ENCODE results near the gene FANCF.

FANCF gene

DNA sequence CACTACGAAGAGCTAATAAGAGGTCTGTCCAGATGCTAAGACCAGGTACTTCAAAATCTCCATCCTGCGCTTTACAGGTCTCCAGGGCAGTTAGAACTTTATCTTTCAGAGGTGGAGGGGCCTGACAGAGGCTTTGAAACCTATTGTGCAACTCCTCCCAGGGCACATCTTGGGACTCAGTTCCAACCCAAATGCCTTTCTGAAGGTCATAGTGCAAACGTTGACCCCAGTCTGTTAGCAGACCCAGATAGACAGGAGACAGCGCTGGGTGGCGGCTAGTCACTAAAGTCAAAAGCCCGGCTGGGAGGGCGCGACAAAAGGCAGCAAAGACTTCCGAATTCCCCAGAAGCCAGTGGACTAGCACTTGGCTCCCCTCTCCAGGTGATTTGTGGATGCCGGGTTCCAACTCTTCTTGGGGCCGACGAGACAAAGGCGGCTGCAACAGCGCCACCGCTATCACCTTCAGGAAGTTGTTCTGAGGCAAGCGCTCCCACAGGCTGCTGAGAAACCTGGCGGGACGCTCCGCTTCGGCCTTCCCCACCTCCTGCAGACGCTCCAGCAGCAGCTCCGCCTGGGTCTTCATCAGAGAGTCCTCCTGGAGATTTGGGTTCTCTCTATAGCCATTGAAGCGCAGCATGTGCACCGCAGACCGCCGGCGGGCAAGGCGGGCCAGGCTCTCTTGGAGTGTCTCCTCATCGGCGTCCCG, 728 bp downstream of the FANCF start:
- DNase-seq (ENCODE audit: low spot score): peak; percentile 52

DNA sequence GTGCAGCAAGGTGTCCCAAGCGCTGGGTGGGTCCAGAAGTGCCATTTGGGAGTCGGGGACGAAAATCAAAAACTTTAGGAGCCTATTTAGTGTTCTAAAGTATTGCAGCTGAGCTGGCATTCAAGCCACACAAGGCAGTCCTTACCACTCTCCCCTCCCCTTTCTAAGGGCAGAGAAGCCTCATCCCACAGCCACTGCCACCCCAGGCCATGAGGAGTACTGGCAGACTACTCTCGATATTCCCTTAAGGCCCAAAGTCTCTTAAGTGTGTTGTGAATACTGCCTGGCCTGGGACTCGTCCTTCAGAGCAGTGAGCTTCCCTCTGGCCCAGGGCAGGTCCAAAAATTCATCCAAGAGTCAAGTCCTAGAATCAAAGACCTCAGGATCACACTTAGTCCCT, 7.8 kb downstream of the FANCF start:
- no peak for DNase-seq (ENCODE audit: low spot score)

DNA sequence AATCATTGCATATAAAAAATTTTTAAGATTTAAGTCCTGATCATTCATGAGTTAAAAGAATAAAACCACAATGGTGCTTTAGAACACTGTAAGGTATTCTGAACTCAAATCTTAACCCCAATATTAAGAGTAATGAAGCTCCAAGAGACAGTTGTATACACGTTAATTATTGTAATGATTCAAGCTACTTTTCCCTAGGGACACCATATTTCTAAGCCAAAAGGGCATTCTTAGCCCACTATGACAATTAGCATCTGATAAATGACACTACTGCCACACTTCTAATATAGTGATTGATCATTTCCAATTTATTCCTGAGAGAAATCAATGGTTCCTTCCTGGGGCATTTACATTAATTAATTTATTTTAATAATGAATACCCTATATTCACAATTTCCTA, 21.7 kb downstream of the FANCF start:
- DNase-seq (ENCODE audit: low spot score): no peak

DNA sequence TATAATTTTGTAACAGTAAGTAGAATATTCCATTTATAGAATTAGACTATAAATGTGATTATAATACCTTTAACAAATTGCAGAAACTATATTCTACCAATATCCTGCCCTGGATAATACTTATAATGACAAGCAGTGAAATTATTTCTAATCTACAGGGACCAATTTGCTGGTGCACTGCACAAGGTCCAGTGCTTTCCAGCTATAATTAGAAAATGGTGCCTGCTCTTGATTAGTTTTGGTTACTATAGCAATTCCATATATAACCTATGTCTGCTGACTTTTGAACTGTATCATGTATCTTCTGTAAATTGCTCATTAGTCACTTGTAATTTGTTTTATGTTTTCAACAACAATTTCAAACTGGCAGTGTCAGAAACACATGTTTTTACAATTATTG, 23.1 kb downstream of the FANCF start:
- no peak for DNase-seq (ENCODE audit: low spot score)

DNA sequence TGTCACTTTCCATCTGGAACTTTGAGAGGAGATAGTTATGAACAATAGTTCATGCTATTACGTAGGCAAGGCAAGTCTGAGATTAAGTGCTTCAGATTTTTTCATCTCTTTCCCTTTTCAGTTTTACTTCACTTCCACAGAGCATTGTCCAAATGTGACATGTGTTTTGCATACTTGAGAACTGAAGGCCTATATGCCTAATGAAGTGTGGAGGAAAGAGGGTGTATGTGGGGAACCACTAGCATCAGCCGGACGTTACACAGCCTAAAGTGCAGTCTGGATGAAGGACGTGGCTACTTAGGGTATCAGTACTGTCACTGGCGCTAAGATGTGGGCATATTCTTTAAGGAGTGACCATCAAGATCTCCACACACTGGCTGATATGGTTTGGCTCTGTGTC, 26.2 kb downstream of the FANCF start:
- DNase-seq (ENCODE audit: low spot score): no peak

DNA sequence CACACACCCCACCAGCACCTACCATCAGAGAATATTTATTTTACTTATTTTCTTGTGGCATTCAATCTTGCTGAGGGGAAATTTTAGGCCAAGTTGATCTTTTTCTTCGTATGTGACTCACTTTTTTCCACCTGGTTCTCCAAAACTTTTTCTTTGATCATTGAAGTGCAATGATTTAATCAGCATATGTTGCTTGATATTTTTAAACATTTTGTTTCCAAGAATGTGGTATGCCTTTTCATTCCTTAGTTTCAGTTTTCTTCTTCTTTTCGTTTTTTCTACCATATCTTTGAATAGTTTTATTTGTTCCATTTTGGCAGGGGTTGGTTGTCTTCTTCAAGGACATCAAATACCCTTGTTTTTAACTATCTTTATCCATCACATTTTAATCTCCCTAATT, 28.6 kb downstream of the FANCF start:
- DNase-seq (ENCODE audit: low spot score): no peak

DNA sequence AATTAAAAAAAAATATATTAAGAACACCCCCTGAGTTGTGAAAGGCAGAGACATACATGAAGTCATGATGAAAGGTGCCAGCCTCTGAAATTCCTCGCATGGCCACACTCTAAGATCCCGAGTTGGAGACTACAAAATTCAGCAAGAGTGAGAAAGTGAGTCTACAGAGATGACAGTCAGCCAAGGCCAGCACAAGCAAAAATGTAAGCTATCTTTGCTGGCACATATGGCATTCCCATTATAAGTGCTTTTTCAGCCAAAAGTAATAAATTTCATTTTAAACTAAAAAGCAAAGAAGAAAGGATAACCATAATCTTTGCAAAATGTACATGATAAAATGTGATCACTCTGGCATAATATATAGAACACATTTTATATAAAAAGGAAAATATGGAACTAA, 40.6 kb downstream of the FANCF start:
- DNase-seq (ENCODE audit: low spot score): no peak

DNA sequence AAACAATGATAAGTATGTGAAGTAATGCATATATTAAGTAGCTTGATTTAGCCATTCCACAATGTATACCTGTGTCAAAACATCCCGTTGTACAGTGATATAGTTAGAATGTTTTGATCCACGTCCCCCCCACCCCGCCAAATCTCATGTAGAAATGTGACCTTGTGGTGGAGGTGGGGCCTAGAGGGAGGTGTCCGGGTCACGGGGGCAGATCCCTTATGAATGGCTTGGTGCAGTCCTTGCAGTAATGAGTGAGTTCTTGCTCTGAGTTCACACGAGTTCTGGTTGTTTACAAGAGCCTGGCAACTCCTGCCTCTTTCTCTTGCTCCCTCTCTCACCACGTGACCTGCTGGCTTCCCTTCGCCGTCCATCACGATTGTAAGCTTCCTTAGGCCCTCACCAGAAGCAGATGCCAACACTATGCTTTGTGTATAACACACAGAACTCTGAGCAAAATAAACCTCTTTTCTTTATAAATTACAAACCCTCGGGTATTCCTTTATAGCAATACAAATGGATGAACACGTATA, 41.6 kb downstream of the FANCF start:
- DNase-seq (ENCODE audit: low spot score): no peak

DNA sequence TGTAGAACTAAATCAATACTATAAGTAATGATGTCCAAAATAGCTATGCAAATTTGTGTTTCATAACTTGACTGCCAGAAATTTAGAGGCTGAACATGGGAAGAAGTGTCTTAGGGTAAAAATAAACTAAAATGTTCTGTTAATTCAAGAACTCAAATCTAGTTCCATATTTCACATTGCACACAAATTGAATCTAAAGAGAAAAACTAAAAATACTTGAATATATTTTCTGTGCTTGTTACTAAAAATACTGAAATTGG, 43.5 kb downstream of the FANCF start:
- DNase-seq (ENCODE audit: low spot score): no peak

DNA sequence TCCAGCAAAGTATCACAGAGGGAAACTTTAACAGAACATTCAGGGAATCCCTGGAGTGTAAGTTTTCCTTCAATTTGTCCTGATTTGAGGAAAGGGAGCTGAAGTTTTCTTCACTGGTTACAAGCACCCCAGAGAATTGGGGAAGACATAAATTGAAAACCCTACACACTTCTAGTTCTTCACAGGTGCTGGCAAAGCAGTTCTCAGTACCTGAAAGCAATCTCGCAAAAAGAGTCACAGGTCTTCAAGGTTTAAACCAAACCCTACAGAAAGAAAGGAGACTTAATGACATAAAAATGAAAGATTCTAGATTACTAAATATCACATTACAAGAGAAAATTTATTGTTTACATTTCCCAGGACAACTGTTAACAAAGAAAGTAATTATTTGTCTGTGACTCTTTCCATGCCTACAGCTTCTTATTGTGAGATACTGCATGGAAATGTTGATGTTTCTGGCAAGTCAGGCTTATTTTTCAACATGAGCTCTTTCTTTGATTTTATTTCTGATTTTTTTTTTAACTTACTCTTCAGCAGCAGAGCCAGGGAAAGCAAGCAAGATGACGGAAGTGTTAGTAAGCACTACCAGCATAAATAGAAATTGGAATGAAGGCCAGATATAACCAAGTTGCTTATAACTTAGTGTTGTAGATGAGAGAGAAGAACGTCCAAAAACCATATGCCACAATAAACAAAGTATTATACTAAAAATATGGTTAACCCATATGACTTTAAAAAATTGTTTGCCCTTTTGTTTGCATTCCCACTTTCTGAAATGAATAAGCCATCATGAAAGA, 44.1 kb downstream of the FANCF start:
- no peak for DNase-seq (ENCODE audit: low spot score)

DNA sequence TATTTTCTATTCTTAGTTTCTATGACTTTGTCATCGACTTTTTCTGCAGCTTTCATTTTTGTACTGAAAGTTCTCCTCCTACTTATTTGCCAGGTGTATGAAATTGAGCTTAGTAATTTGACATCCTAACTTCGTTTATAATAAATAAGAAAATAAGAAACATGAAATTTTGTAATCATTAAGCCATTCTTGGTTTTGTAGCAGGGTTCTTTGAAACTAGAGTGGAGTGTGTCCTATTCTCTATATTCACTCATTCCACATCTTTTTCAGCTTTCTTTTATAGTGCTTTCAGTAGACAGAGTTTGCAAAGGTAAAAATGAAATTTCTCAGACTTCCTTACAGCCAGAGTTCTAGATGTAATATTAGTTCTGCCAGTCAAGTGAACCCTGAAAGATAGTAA, 47.8 kb downstream of the FANCF start:
- no peak for DNase-seq (ENCODE audit: low spot score)

Data from iPS-NIHi11 (cell line).